Right renal pelvis (tissue), 4 donors: ENCODE results near the gene GZMH. TPM values are rescaled to one million over a fixed set of nuclear protein-coding genes. Genes with fewer than 3 reads are reported as not detected.
"Not testable (repeated sequence)": the region's sequence is repeated elsewhere in the genome, so short reads cannot be mapped to it uniquely, and the experiment has no call there.

Experiments used
- DNase-seq, 4 donors: peaks; one replicate each; pipeline ENCODE4 v3.0.0-alpha.2; 2013; ENCODE audit warnings: low read depth in 4 of 4, low spot score in 3 of 4, missing footprints in 1 of 4
- polyA plus RNA-seq, 4 donors: library from polyadenylated mRNA; unstranded; fragments of 120-200 nt; gene quantifications; one replicate each; pipeline ENCODE4 v1.2.1, GENCODE V29; 2013; ENCODE audit not compliant: insufficient read length in 4 of 4

The GZMH gene
- polyA plus RNA-seq, 4 donors = 0.06 to 0.29 (median 0.24) TPM; not detected in 1

DNA sequence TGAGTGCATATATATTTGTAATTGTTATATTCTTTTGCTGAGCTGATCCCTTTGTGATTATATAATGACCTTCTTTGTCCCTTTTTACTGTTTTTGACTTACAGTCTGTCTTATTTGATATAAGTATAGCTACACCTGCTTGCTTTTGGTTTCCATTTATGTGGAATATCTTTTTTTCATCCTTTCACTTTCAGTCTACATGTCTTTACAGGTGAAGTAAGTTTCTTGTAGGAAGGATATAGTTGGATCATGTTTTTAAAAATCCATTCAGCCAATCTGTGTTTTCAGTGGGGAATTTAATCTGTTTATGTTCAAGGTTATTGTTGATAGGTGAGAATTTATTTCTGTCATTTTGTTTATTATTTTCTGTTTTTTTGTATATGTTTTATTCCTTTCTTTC is 12.1 kb downstream of the GZMH start:
- DNase-seq = no peak

DNA sequence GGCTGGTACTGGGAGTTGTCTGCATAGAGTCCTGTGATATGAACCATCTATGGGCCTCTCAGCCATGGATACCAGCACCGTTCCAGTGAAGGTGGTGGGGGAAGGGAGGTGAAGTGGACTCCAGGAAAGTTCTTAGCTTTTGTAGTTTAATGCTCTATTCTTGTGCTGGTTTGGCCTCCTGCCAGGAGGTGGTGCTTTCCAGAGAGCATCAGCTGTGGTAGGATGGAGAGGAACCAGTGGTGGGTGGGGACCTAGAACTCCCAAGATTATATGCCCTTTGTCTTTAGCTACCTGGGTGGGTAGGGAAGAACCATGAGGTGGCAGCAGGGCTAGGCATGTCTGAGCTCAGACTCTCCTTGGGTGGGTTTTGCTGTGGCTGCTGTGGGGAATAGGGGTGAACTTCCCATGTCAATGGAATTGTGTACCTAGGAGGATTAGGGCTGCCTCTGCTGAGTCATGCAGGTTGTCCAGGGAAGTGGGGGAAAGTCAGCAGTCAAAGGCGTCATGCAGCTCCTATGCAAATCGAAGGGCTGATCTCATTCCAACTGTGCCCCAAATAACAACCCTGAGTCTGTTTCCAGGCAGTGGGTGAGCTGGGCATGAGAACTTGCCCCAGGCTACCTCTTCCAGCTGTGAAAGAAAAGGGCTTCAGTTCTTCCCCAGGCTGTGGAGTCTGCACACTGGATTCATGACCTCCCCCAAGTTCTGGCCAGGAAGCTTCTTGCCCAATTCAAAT is 14.2 kb downstream of the GZMH start:
- no peak for DNase-seq

DNA sequence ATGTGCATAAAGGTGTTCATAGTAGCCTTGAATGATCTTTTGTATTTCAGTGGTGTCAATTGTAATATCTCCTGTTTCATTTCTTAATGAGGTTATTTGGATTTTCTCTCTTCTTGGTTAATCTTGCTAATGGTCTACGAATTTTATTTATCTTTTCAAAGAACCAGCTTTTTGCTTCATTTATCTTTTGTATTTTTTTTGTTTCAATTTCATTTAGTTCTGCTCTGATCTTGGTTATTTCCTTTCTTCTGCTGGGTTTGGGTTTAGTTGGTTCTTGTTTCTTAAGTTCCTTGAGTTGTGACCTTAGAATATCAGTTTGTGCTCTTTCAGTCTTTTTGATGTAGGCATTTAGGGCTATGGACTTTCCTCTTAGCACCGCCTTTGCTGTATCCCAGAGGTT is 18.5 kb downstream of the GZMH start:
- DNase-seq = not testable (repeated sequence)

DNA sequence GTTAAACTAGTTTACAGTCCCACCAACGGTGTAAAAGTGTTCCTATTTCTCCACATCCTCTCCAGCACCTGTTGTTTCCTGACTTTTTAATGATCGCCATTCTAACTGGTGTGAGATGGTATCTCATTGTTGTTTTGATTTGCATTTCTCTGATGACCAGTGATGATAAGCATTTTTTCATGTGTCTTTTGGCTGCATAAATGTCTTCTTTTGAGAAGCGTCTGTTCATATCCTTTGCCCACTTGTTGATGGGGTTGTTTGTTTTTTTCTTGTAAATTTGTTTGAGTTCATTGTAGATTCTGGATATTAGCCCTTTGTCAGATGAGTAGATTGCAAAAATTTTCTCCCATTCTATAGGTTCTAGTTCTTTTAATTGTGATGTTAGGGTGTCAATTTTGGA is 25.1 kb downstream of the GZMH start:
- DNase-seq = not testable (repeated sequence)

DNA sequence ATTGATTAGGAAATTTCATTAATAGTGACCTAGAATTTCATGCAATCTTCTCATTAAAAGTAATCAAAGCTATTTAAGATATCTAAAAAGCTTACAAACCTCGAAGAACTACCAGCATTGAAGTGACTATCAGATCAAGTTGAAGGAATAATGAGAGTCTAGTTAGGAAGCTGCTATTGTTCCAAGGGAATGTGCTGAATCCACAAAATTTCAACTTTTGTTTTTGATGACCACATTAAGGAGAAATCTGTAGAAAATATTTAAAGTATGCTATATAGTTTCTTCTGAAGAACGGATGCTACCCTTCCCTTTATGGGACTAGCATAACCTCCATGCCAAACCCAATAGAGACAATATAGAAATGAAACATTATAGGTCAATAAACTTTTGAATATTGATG is 30.9 kb downstream of the GZMH start:
- DNase-seq = no peak

DNA sequence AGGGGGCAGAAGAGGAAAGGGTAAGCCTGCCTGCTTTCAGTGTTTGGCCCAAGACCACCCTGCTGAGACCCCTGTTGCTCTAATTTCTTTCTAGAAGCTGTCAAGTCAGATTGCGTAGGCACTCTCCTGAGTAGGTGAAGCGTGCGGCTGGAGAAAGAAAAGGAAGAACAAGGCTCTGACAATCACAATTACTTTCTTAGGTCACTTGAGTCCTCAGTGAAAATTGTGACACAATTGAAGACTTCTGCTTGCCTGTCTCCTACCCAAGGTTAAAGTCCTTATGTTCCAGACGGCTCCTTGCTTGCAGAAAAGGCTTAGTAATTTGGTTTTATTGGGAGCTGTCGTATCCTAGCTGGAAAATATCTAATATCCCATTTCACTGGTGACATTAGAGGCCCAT is 32.7 kb downstream of the GZMH start:
- no peak for DNase-seq

DNA sequence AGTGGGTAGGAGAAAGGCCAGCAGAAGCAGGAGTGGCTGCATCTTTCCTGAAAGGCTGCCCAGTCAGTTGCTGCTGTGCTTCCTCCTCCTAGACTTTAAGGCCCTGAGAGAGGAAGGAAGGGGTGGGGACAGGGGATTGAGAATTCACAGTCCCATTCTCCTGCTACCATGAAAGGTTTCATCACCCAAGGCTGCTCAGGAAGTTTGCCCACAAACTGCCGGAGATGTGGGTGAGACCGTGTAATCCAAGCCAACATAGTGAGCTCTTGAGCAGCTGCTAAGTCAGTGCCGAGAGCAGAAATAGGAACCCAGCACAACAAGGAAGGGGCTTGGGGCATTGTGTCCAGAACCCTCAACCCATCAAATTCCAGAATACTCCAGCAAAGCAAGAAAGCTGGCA is 33.3 kb downstream of the GZMH start, which contains the start of gene CTSG:
Gene CTSG, minus strand, starts transcription at position 69 of the 400 bp plus-strand sequence. Its CDS starts 27 bp downstream, at position 42.
- DNase-seq = no peak

DNA sequence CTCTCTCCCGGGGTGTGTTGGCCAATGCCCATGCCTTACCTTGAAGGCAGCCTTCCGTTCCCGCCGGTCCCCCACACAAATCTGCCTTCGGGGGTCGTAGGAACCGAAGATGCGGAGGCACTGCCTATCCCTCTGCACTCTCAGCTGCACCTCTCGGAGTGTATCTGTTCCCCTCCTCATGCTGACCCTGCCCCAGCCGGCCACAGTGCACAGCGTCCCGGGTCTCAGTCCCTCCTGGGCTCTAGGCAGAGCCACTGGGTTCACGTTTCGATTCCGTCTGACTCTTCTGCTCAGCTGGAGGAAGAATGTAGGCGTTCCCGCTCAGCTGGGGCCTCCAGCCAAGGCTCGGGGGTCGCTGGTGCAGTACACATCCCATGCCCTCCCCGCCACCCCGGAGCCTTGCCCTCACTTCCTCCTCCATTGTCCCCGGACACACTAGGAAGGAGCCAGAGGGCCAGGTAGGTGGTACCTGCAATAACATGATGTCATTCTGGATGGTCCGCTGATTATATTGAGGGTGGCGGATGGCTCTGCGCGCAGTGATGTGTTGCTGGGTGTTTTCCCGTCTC is 35.2 kb downstream of the GZMH start:
- no peak for DNase-seq

DNA sequence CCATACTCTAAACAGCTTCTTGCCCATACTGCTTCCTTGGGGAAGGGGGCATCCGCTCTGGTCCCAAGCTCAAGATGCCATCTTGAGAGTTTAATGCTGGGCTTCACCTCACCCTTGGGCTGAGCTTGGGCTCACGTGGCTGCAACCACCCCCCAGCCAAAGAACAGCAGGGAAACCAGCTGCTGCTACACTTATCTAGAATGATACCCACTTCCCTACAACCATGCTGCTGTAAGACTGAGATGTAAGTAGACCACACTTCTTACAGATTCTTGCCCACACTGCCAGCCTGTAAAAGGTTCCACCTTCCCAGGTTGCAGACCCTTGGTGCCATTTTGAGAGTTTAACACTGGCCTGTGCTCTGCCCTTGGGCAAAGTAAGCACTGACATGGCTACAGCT is 43.2 kb downstream of the GZMH start:
- DNase-seq = no peak

DNA sequence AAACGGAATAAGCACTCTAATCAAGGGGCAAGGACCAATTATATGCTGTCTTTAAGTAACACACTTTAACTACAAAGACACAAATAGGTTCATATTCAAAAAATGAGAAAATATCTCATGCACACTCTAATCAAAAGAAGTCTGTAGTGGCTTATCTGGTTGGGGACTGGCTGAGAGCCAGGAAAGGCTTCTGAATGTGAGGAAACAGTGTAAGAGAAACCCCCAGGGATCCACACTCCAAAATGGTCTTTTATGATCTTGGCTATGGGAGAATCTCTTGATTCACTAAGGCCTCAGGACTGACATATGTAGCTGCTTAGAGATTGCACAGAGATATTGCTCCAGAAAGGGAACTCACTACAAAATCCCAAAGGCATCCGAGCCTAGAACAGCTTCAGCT is 43.7 kb downstream of the GZMH start:
- no peak for DNase-seq

DNA sequence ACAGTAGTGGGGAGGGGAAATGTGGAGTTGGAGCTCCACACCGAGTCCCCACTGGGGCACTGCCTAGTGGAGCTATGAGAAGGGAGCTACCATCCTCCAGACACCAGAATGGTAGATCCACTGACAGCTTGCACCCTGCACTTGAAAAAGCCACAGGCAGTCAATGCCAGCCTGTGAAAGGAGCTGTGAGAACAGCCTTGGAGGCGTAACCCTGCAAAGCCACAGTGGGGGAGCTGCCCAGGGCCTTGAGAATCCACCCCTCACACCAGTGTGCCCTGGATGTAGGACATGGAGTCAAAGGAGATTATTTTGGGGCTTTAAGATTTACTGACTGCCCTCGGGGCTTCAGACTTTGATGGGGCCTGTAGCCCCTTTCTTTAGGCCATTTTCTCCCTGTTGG is 46.0 kb downstream of the GZMH start:
- DNase-seq = no peak

DNA sequence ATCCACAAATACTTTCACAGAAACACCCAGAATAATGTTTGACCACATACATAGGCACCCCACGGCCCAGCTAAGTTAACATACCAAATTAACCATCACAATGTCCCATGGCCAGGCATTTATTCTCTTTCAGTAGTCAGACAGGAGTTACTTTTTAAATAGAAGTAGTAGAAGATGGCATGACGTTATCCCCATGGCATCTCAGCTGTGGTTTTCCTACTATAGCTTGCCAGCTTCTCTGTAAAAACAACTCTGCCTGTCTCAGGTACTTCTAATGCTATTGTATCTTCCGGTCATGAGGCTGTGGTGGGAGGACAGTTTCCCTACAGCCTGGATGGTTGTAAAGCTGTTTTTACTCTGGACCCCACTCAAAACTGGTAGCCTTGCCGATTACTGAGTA is 52.7 kb downstream of the GZMH start:
- DNase-seq = no peak

Other genes with a start within 250 kb of the GZMH start
- gene NFATC4, start 241.5 kb downstream of the GZMH start, polyA plus RNA-seq = 10 to 100 TPM; 60.9 to 74.3 (median 64.2) TPM
- gene NYNRIN, start 210.7 kb downstream of the GZMH start, polyA plus RNA-seq = 10 to 100 TPM; 45.3 to 48.0 (median 47.7) TPM
- gene CBLN3, start 180.0 kb downstream of the GZMH start, polyA plus RNA-seq = 1 to 10 TPM; 2.5 to 3.5 (median 3.2) TPM
- 10 to 100 TPM; 40.7 to 45.5 (median 44.3) TPM for gene KHNYN, start 179.7 kb downstream of the GZMH start, polyA plus RNA-seq
- 10 to 100 TPM; 57.0 to 84.9 (median 63.0) TPM for gene SDR39U1, start 166.9 kb downstream of the GZMH start, polyA plus RNA-seq
- under 1 TPM in 2 of 4 donors, not detected in 2; 0.30 to 0.34 TPM for gene CMA1, start 101.4 kb downstream of the GZMH start, polyA plus RNA-seq
- gene CTSG, start 33.4 kb downstream of the GZMH start, polyA plus RNA-seq = 1 to 10 TPM in 2 of 4 donors, under 1 TPM in 2; 0.35 to 1.2 (median 0.86) TPM
- under 1 TPM; 0.27 to 0.70 (median 0.56) TPM for gene GZMB, start 24.5 kb upstream of the GZMH start, polyA plus RNA-seq